Tibial nerve (tissue), 4 donors: Measurements from ENCODE around the gene KLK5. TPM values are rescaled to one million over a fixed set of nuclear protein-coding genes. Genes with fewer than 3 reads are reported as not detected.

ENCODE experiments used
- DNase-seq, 2 donors: peaks; one replicate each; pipeline ENCODE4 v3.0.0-alpha.2; 2019; ENCODE audit warnings: low spot score in 2 of 2
- H3K27ac ChIP-seq, 4 donors: fragments of 200-600 bp; sonication (generic) in 3 of 4; one replicate each; pipeline ENCODE4 v1.5.1; 2017 to 2019; ENCODE audit warnings: mild to moderate bottlenecking in 1 of 4
- H3K27me3 ChIP-seq, 2 donors: fragments of 200-600 bp; sonication (generic) in 1 of 2; one replicate each; pipeline versions ENCODE4 v1.5.1 to v1.6.0; 2017 to 2019
- H3K36me3 ChIP-seq, 3 donors: fragments of 200-600 bp; sonication (generic); one replicate each; pipeline ENCODE4 v1.5.1; 2018 to 2019
- H3K4me1 ChIP-seq, 4 donors: fragments of 200-600 bp; sonication (generic) in 3 of 4; one replicate each; pipeline ENCODE4 v1.5.1; 2017 to 2019
- H3K4me3 ChIP-seq, 4 donors: fragments of 200-600 bp; sonication (generic) in 3 of 4; one replicate each; pipeline ENCODE4 v1.5.1; 2017 to 2019; ENCODE audit warnings: mild to moderate bottlenecking in 1 of 4, moderate library complexity in 1 of 4
- H3K9me3 ChIP-seq, 4 donors: fragments of 200-600 bp; sonication (generic) in 3 of 4; one replicate each; pipeline ENCODE4 v1.5.1; 2017 to 2019
- CTCF ChIP-seq, 5 experiments: fragments of 200-600 bp in 3 of 5; fragments of 450-650 bp in 2 of 5; sonication (generic) in 3 of 5; IDR thresholded peaks; one replicate each; pipeline ENCODE4 v1.5.1; 2016 to 2019; ENCODE audit warnings: antibody characterized with exemption in 5 of 5, mild to moderate bottlenecking in 3 of 5, moderate library complexity in 2 of 5
- EP300 ChIP-seq, 2 donors: sonication (generic); formaldehyde crosslinking; IDR thresholded peaks; one replicate each; pipeline ENCODE4 v1.6.1; 2017; ENCODE audit warnings: antibody characterized with exemption in 2 of 2, mild to moderate bottlenecking in 1 of 2
- POLR2A ChIP-seq, 2 donors: fragments of 450-650 bp; IDR thresholded peaks; one replicate each; pipeline ENCODE4 v1.6.1; 2017; ENCODE audit warnings: antibody characterized with exemption in 2 of 2, mild to moderate bottlenecking in 2 of 2, moderate library complexity in 2 of 2
- WGBS, 2 donors: methylation state at CpG; one replicate each; pipeline ENCODE4 v1.1.5; 2018; 5-methylcytosine and 5-hydroxymethylcytosine counted together
- total RNA-seq, 4 donors: library from RNA; depleted of rRNA; stranded (reverse); fragments of >200 nt; gene quantifications; one replicate each; pipeline ENCODE4 v1.1.0, GENCODE V29; 2016

Gene KLK5
- total RNA-seq, 4 donors from 2014 or later, result not detected

DNA sequence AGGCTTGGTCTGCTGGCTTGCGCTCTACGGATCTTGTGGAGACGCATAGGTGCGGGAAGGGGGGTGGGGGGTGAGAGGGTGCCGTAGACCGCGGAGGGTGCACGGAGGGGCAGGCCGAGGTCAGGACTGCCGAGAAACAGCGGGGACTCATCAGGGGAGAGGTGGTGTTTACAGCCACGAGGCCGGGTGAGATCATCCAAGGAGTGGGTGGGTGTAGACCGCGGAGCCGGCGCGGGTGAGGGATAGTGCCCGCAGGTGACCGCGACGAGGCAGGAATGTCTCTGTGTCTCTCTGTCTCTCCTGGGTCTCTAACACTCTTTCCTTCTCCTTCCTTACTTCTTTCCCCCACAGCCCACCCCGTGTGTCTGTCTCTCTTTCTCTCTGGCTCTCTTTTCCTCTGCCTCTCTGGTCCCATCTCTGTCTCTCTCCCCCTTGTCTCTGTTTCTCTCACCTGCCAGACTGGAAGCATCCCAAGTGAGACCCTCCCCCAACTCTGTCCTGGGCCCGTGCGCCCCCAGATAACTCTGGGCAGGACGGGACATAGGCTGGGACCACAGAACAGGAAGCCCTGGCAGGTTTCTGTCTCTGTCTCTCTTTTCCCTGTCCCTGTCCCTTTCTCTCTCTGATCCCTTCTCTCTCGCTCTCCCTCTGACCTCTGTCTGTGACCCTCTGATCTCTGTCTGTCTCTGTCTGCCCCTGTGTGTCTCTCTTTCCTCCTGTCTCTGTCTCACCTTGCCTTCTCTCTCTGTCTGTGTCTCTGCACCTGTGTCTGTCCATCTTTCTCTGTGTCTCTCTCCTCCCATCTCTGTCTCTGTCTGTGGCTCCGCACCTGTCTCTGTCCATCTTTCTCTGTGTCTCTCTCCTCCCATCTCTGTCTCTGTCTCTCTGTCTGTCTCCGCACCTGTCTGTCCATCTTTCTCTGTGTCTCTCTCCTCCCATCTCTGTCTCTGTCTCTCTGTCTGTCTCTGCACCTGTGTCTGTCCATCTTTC lies 39.8 kb downstream of the KLK5 start:
- 9 to 12% methylated on average over 29 of the region's 29 CpGs for WGBS, 2 donors
- Histone ChIP-seq H3K36me3 (no peaks in the 10 kb centered on the region), H3K4me3 (no peak overlapping the region), H3K4me1 (peaks cover 0 to 8% (median 0%) of the 10 kb centered on the region in 4 donors), H3K9me3 (no peaks in the 10 kb centered on the region), H3K27ac (no peak overlapping the region), H3K27me3 (peaks cover 0 to 57% of the 10 kb centered on the region in 2 donors)
- no peak for TF ChIP-seq EP300 (IDR thresholded peaks at IDR 0.05)
- no peak for TF ChIP-seq POLR2A (IDR thresholded peaks at IDR 0.05)
- DNase-seq, result no peak

GRCh38 chr19:50912102-50912599 lies 40.7 kb downstream of the KLK5 start:
- 16 to 17% methylated on average over 20 to 21 of the region's 21 CpGs for WGBS, 2 donors
- H3K4me3 ChIP-seq, result no peak overlapping the region
- peaks cover 0 to 58% of the 10 kb centered on the region in 2 donors for H3K27me3 ChIP-seq
- H3K27ac ChIP-seq, result no peak overlapping the region
- no peak for TF ChIP-seq POLR2A (IDR thresholded peaks at IDR 0.05)
- TF ChIP-seq CTCF (IDR thresholded peaks at IDR 0.05), result no peak
- TF ChIP-seq EP300 (IDR thresholded peaks at IDR 0.05), result no peak
- no peak for DNase-seq
- H3K9me3 ChIP-seq, result no peaks in the 10 kb centered on the region
- H3K36me3 ChIP-seq, result no peaks in the 10 kb centered on the region
- peaks cover 0 to 8% (median 0%) of the 10 kb centered on the region in 4 donors for H3K4me1 ChIP-seq

DNA sequence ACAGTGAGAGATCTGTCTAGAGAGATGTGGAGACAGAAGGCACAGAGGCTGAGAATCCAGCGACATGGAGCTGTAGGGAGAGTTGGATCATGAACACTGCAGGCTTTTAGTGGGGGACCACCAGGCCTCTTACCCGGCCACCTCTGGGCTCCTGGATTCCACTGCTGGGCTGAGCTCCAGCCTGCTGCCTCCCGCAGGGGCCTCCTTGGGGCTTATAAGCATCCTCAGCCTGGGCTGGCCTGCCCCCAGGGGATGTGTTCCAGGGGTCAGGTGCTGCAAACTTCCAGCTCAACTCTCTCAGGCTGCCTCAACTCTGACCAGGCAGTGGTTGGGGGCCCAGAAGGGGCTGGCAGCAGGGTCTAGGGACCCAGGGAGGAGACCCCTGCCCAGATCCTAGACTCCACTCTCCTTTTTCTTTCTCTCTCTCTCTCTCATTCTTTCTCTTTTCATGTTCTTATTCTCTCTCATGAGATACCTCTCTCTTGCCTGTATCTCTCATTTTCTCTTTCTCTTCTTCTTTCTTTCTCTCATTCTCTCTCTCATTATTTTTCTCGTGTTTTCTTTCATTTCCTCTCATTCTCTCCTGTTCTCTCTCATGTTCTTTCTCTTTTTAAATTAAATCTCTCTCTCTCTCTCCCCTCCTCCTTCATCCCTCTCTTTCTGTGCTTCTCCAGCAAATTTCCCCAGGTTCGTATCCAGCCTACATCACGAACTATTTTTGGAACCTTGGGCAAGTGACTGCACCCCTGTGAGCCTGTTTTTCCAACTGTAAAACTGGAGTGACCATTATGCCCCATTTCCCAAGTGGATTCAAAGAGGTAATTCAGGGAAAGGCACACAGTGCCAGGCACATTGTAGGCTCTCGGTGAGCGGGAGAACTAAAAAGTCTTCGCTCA lies 41.4 kb downstream of the KLK5 start, which contains the start of gene KLK4:
TSS of gene KLK4 (minus strand) at position 190 of the 896 bp plus-strand sequence. CDS start 657 bp downstream, outside the sequence.
- 63 to 67% methylated on average over 9 of the region's 9 CpGs for WGBS, 2 donors
- Histone ChIP-seq H3K4me3 (no peak within 1 kb of the TSS), H3K36me3 (no peaks in the 10 kb centered on the region), H3K4me1 (peaks cover 0 to 8% (median 0%) of the 10 kb centered on the region in 4 donors), H3K9me3 (no peaks in the 10 kb centered on the region), H3K27me3 (peaks cover 0 to 61% of the 10 kb centered on the region in 2 donors), H3K27ac (no peak within 1 kb of the TSS)
- no peak for TF ChIP-seq CTCF (IDR thresholded peaks at IDR 0.05)
- TF ChIP-seq EP300 (IDR thresholded peaks at IDR 0.05), result no peak
- TF ChIP-seq POLR2A (IDR thresholded peaks at IDR 0.05), result no peak
- DNase-seq, result no peak

DNA sequence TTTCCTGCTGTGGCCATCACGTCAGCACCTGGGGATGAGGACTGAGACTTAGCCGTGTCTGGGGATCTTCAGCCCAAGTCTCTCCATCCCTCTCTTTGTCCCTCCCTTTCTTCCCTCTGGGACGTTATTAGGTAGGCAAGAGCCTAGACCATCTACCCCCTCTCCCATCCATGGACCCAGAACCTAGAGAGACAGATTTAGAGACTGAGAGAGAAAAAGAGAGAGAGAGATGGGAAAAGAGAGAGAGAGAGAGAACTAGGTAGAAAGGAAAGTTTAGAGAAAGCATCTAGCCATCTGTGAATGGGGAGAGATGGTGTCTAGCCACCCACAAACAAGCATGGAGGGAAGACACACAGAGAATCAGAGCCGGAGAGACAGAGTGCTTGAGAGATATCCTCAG lies 42.1 kb downstream of the KLK5 start:
- TF ChIP-seq EP300 (IDR thresholded peaks at IDR 0.05), result no peak
- TF ChIP-seq POLR2A (IDR thresholded peaks at IDR 0.05), result no peak
- no peak for TF ChIP-seq CTCF (IDR thresholded peaks at IDR 0.05)
- Histone ChIP-seq H3K4me1 (peaks cover 0 to 8% (median 0%) of the 10 kb centered on the region in 4 donors), H3K36me3 (no peaks in the 10 kb centered on the region), H3K27me3 (peaks cover 0 to 54% of the 10 kb centered on the region in 2 donors), H3K9me3 (no peaks in the 10 kb centered on the region), H3K4me3 (no peak overlapping the region), H3K27ac (no peak overlapping the region)
- DNase-seq, result no peak
- 71 to 75% methylated on average over 4 of the region's 4 CpGs for WGBS, 2 donors
